D721Med (cell line): ENCODE data around the gene TOR1A.
"Not testable (repeated sequence)": the region's sequence is repeated elsewhere in the genome, so short reads cannot be mapped to it uniquely, and the experiment has no call there.

Source experiments
- DNase-seq: peaks from one replicate; pipeline ENCODE4 v3.0.0; 2011; ENCODE audit warnings: low spot score; ENCODE audit not compliant: insufficient read length
- FAIRE-seq: peaks from 2 replicates; lab custom pipeline; 2011; peaks lifted over from hg19 to GRCh38; lab: Jason Lieb, UNC
- CTCF ChIP-seq: IDR thresholded peaks from 2 replicates; pipeline ENCODE4 v1.5.1; 2012; ENCODE audit warnings: mild to moderate bottlenecking, control low read depth; ENCODE audit not compliant: insufficient read depth; ENCODE audit errors: missing control alignments

The TOR1A gene

GRCh38 chr9:129810116-129810515 is 13.8 kb downstream of the TOR1A start:
- FAIRE-seq (no peak), DNase-seq (no peak)
- TF ChIP-seq CTCF: no peak

GRCh38 chr9:129809346-129809745 is 14.6 kb downstream of the TOR1A start:
- FAIRE-seq: no peak
- TF ChIP-seq CTCF: no peak

GRCh38 chr9:129806061-129806460 is 17.9 kb downstream of the TOR1A start:
- FAIRE-seq (no peak), DNase-seq (no peak)
- TF ChIP-seq CTCF: no peak

More at GRCh38 chr9:129809346-129809745, 14.6 kb downstream of the TOR1A start:
- no peak for DNase-seq

DNA sequence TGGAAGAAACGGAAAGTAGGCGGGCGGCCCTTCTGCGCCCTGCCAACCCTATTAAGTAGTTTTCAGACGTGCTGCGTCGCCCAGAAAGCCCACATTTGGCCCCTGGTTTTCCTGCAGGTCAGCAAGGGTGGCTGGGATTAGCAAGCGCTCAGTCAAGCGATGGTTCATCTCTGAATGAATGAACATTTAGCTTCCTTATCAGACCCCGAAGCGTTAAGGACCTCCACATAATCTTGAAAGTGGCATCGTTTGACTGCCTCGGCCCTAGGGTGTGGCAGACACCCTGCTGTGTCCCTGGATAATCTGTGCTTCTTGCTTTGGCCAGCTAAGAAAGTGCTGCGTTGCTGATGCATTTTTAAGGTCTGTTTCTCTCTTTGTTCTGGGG is 20.3 kb downstream of the TOR1A start:
- no peak for FAIRE-seq
- DNase-seq: no peak
- TF ChIP-seq CTCF: no peak

GRCh38 chr9:129802833-129803675 is 20.9 kb downstream of the TOR1A start, which contains the start of gene TOR1B:
TSS of gene TOR1B (plus strand) at chr9:129803184. CDS start at chr9:129803213, 29 bp downstream.
- FAIRE-seq: no peak
- peak; percentile 62 for DNase-seq
- TF ChIP-seq CTCF: no peak

DNA sequence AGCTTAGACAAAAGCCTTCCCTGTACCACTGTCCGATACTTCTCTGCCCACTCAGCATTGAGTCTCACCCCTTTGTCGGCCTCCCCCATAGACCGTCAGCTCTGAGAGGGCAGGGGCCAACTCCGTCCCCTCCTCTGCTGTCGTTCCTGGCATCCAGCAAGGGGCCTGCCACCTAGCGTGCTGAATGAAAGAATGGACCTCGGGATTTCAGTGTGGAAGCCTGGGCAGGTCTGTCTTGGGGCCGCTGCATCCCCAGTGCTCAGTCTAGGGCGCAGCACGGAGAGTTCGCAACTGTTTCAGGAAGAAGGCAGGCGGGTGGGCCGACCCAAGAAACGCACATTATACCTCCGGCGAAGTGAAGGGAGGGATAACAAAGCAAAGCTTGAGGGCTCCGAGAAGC is 22.4 kb downstream of the TOR1A start:
- no peak for TF ChIP-seq CTCF
- FAIRE-seq (no peak), DNase-seq (no peak)

GRCh38 chr9:129798973-129799372 is 25.0 kb downstream of the TOR1A start:
- FAIRE-seq: no peak
- no peak for DNase-seq
- TF ChIP-seq CTCF: no peak

DNA sequence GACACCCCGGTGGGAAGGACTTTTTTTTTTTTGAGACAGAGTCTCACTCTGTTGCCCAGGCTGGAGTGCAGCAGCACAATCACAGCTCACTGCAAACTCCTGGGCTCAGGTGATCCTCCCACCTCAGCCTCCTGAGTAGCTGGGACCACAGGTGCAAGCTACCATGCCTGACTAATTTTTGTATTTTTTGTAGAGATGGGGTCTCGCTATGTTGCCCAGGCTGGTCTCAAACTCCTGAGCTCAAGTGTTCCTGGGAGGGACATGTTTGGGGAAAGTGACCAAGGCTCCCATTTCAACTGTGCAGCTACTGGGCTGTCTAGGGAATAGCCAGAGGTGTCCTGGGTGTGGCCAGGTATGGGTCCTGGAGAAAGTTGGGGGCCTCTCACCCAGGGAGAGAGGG is 27.9 kb downstream of the TOR1A start:
- FAIRE-seq, DNase-seq: not testable (repeated sequence)
